Epithelial cell of proximal tubule (primary cell): ENCODE results near the gene ZNF688. TPM values are rescaled to one million over a fixed set of nuclear protein-coding genes. Genes with fewer than 3 reads are reported as not detected.

Experiments used
- DNase-seq: peaks from one replicate; pipeline ENCODE4 v3.0.0-alpha.2; 2011; ENCODE audit warnings: low read depth
- H3K4me3 ChIP-seq: 2 replicates; pipeline ENCODE4 v1.5.1; 2011; ENCODE audit warnings: low read depth, mild to moderate bottlenecking, low read length
- total RNA-seq: library from RNA; depleted of rRNA; stranded (reverse); fragments of >200 nt; gene quantifications from 2 replicates; pipeline ENCODE4 v1.2.3, GENCODE V29; 2015
- TF ChIP-seq, protein P1 (sequence below): conservative IDR thresholded peaks from 2 replicates; pipeline ENCODE4 v1.5.1; 2012; ENCODE audit warnings: low read depth, mild to moderate bottlenecking, low read length

ZNF688 gene
- total RNA-seq, 1 donor from 2014 or later, result 9.1 TPM

- peak overlapping the region; percentile 81 for H3K4me3 ChIP-seq
- DNase-seq, result no peak
- TF ChIP-seq, protein P1, sequence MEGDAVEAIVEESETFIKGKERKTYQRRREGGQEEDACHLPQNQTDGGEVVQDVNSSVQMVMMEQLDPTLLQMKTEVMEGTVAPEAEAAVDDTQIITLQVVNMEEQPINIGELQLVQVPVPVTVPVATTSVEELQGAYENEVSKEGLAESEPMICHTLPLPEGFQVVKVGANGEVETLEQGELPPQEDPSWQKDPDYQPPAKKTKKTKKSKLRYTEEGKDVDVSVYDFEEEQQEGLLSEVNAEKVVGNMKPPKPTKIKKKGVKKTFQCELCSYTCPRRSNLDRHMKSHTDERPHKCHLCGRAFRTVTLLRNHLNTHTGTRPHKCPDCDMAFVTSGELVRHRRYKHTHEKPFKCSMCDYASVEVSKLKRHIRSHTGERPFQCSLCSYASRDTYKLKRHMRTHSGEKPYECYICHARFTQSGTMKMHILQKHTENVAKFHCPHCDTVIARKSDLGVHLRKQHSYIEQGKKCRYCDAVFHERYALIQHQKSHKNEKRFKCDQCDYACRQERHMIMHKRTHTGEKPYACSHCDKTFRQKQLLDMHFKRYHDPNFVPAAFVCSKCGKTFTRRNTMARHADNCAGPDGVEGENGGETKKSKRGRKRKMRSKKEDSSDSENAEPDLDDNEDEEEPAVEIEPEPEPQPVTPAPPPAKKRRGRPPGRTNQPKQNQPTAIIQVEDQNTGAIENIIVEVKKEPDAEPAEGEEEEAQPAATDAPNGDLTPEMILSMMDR, result no peak
These were observed 37.8 kb upstream of the ZNF688 start for GRCh38 chr16:30609002-30609925.

GRCh38 chr16:30606004-30606403 lies 34.5 kb upstream of the ZNF688 start:
- no peak overlapping the region for H3K4me3 ChIP-seq
- DNase-seq, result no peak
- TF ChIP-seq, protein P1, result no peak

DNA sequence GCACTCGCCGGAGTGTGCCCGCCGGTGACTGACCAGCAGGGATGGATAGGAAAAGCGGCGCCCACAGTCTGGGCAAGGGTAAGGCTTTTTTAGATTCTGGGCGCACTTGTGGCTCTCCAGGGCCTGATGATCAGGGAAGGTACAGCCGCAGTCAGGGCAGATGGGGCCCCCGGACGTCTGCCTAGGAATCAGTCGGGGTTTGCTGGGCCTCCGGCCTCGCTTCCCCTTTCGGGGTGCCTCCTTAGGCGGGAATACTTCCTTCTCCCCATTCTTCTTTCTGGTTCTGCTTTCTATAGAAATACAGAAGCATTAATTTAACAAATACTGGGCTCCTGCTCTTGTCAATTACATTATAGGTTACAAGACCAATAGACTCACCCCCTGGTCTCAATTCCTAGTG lies 33.6 kb upstream of the ZNF688 start:
- DNase-seq, result no peak
- TF ChIP-seq, protein P1, result no peak
- no peak overlapping the region for H3K4me3 ChIP-seq

DNA sequence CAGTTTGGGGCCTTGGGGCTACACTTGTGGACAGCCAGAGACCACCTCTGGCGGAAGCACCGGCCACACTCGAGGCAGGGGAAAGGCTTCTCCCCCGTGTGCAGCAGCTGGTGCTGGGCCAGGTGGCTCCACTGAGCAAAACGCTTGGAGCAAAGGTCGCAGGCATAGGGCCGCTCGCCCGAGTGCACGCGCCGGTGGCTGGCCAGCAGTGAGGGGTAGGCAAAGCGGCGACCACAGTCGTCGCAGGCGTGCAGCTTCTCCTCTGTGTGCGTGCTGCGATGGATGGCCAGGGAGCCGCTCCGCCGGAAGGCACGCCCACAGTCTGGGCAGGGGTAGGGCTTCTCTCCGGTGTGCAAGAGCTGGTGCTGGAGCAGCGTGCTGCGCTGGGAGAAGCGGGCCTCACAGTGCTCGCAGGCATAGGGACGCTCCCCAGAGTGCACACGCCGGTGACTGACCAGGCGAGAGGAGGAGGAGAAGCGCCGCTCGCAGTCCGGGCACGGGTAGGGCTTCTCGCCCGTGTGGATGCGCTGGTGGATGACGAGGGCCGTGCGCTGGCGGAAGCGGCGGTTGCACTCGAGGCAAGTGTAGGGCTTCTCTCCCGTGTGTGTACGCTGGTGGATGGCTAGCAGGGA lies 32.9 kb upstream of the ZNF688 start:
- no peak overlapping the region for H3K4me3 ChIP-seq
- no peak for DNase-seq
- TF ChIP-seq, protein P1, result no peak

DNA sequence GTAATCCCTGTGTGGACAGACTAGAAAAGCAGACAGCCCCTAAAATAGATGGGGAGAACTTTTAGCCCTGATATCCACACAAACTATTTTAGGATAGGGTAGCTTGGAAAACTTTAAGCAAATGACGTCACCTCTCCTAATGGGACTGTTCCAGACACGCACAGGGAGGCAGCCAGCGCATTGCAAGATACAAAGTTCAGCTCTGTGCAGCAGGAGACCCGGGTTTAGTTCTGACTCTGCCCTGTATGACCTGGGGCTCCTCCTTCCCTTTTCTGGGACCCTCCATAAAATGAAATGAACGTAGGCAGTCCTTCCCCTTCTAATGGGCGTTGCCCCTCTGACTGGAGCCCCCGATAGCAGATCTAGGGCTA lies 32.4 kb upstream of the ZNF688 start:
- DNase-seq, result no peak
- H3K4me3 ChIP-seq, result no peak overlapping the region
- TF ChIP-seq, protein P1, result no peak

DNA sequence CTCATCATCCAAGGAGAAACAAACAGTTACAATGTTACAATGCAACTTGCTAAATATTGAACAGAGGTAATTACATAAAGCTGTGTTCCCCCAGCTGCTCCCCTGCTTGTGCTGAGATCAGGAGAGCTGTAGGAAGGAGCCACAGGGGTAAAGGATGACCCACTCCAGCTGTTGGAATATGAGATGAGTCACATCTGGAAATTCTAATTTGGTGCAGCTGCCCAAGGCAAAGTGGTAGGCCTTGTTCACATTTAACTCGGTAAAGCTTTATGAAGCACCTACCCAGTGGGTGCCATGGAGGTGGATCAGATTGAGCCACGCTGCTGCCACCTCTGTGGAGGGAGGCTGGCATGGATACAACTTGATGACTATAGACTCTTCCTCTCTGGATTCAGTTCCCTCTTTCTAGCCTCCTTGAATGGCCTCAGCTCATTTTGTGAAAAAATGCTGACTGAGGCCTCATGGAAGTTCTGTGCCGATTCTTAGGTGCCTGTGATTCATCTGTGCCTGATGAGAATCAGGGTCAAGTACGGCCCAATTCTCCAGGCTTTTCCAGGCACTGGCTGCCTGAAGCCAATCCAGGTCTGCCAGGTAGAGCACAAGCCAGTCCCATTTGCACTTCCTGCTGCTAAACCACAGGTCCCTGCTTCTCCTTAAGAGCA lies 31.2 kb upstream of the ZNF688 start:
- no peak overlapping the region for H3K4me3 ChIP-seq
- DNase-seq, result no peak
- TF ChIP-seq, protein P1, result no peak
